Measurements from ENCODE around the gene ZNF385A.

ZNF385A gene

GRCh38 chr12:54421879-54422250, 37.3 kb upstream of the ZNF385A start:
- no peak for ATAC-seq
- TF ChIP-seq ZNF70 (CRISPR knock-in tag; IDR thresholded peaks at IDR 0.05) (no peak), CREB5 (CRISPR knock-in tag; IDR thresholded peaks at IDR 0.05; ENCODE audit: low read depth) (no peak), ZNF565 (CRISPR knock-in tag; conservative IDR thresholded peaks at IDR 0.05; ENCODE audit: low read depth) (no peak), TCF4 (CRISPR knock-in tag; IDR thresholded peaks at IDR 0.05; ENCODE audit: borderline replicate concordance) (no peak), BACH2 (CRISPR knock-in tag; IDR thresholded peaks at IDR 0.05; ENCODE audit: borderline replicate concordance) (no peak), PATZ1 (CRISPR knock-in tag; IDR thresholded peaks at IDR 0.05; ENCODE audit: borderline replicate concordance) (no peak), ZNF8 (CRISPR knock-in tag; IDR thresholded peaks at IDR 0.05) (no peak), ESRRG (CRISPR knock-in tag; IDR thresholded peaks at IDR 0.05) (no peak), POU6F1 (CRISPR knock-in tag; IDR thresholded peaks at IDR 0.05; ENCODE audit: borderline replicate concordance, low read depth) (no peak), RARB (CRISPR knock-in tag; IDR thresholded peaks at IDR 0.05) (no peak), ZC3H10 (CRISPR knock-in tag; IDR thresholded peaks at IDR 0.05) (no peak), GLIS3 (CRISPR knock-in tag; IDR thresholded peaks at IDR 0.05) (no peak), CSDC2 (CRISPR knock-in tag; IDR thresholded peaks at IDR 0.05) (no peak), OSR1 (CRISPR knock-in tag; IDR thresholded peaks at IDR 0.05) (no peak), ZFP3 (CRISPR knock-in tag; IDR thresholded peaks at IDR 0.05) (no peak), TOX (CRISPR knock-in tag; IDR thresholded peaks at IDR 0.05; ENCODE audit: borderline replicate concordance) (no peak), ISL1 (CRISPR knock-in tag; IDR thresholded peaks at IDR 0.05) (no peak), ZFP30 (CRISPR knock-in tag; IDR thresholded peaks at IDR 0.05) (no peak), TSHZ2 (CRISPR knock-in tag; IDR thresholded peaks at IDR 0.05) (no peak)

GRCh38 chr12:54421175-54421878, 36.8 kb upstream of the ZNF385A start:
- TF ChIP-seq BACH2 (CRISPR knock-in tag; IDR thresholded peaks at IDR 0.05; ENCODE audit: borderline replicate concordance) (no peak), TOX (CRISPR knock-in tag; IDR thresholded peaks at IDR 0.05; ENCODE audit: borderline replicate concordance) (no peak), TCF4 (CRISPR knock-in tag; IDR thresholded peaks at IDR 0.05; ENCODE audit: borderline replicate concordance) (no peak), ARNTL (CRISPR knock-in tag; IDR thresholded peaks at IDR 0.05; ENCODE audit: borderline replicate concordance, low read depth) (no peak), CREB5 (CRISPR knock-in tag; IDR thresholded peaks at IDR 0.05; ENCODE audit: low read depth) (no peak), OSR1 (CRISPR knock-in tag; IDR thresholded peaks at IDR 0.05) (no peak), PATZ1 (CRISPR knock-in tag; IDR thresholded peaks at IDR 0.05; ENCODE audit: borderline replicate concordance) (no peak), GLIS3 (CRISPR knock-in tag; IDR thresholded peaks at IDR 0.05) (no peak), TSHZ2 (CRISPR knock-in tag; IDR thresholded peaks at IDR 0.05) (no peak), ISL1 (CRISPR knock-in tag; IDR thresholded peaks at IDR 0.05) (no peak), SNAI2 (CRISPR knock-in tag; IDR thresholded peaks at IDR 0.05) (no peak), ZC3H10 (CRISPR knock-in tag; IDR thresholded peaks at IDR 0.05) (no peak)
- no peak for ATAC-seq

All from SK-N-SH treated with all-trans-retinoic acid at 6 μM for 48 hours (cell line).